OCI-LY1 (cell line): ENCODE results near the gene LZTR1.
"Not testable (repeated sequence)": the region's sequence is repeated elsewhere in the genome, so short reads cannot be mapped to it uniquely, and the experiment has no call there.

Experiments used
- H2AFZ ChIP-seq: fragments of 200-600 bp; sonication (generic), shearing (Covaris generic); 2 replicates; pipeline ENCODE4 v1.6.0; 2014; ENCODE audit warnings: antibody characterized with exemption, mild to moderate bottlenecking, low read length
- H3F3A ChIP-seq: fragments of 200-600 bp; sonication (generic), shearing (Covaris generic); 2 replicates; pipeline ENCODE4 v1.6.0; 2014; ENCODE audit warnings: mild to moderate bottlenecking, antibody characterized with exemption, low read length, moderate library complexity; ENCODE audit not compliant: insufficient read depth
- H3K27ac ChIP-seq: fragments of 200-600 bp; sonication (generic); 2 replicates; pipeline ENCODE4 v1.5.1; 2014; ENCODE audit warnings: low read length, mixed run types, mild to moderate bottlenecking, low read depth; ENCODE audit not compliant: poor library complexity, severe bottlenecking
- H3K27me3 ChIP-seq: fragments of 200-600 bp; sonication (generic); 2 replicates; pipeline ENCODE4 v1.6.0; 2014; ENCODE audit warnings: antibody characterized with exemption, mild to moderate bottlenecking, low read length, moderate library complexity; ENCODE audit not compliant: insufficient read depth
- H3K36me3 ChIP-seq: fragments of 200-600 bp; sonication (generic); 2 replicates; pipeline ENCODE4 v1.6.1; 2014; ENCODE audit warnings: mild to moderate bottlenecking, antibody characterized with exemption, low read length, moderate library complexity, mixed read lengths; ENCODE audit not compliant: insufficient read depth
- H3K4me1 ChIP-seq: fragments of 200-600 bp; sonication (generic); 2 replicates; pipeline ENCODE4 v1.5.1; 2014; ENCODE audit warnings: mild to moderate bottlenecking, low read length, moderate library complexity; ENCODE audit not compliant: insufficient read depth, severe bottlenecking
- H3K4me2 ChIP-seq: fragments of 200-600 bp; sonication (generic), shearing (Covaris generic); 2 replicates; pipeline ENCODE4 v1.6.1; 2014; ENCODE audit warnings: low read length
- H3K4me3 ChIP-seq: fragments of 200-600 bp; sonication (generic); 2 replicates; pipeline ENCODE4 v1.5.1; 2014; ENCODE audit warnings: low read length, low read depth, mild to moderate bottlenecking, mixed read lengths; ENCODE audit not compliant: poor library complexity, severe bottlenecking
- H3K79me2 ChIP-seq: fragments of 200-600 bp; shearing (Covaris generic); 2 replicates; pipeline ENCODE4 v1.6.1; 2016; ENCODE audit warnings: mixed run types, low read length, mixed read lengths; ENCODE audit not compliant: insufficient read depth
- H3K9ac ChIP-seq: fragments of 200-600 bp; sonication (generic), shearing (Covaris generic); 2 replicates; pipeline ENCODE4 v1.6.1; 2014; ENCODE audit warnings: mild to moderate bottlenecking, low read length, mixed read lengths
- H3K9me2 ChIP-seq: fragments of 200-600 bp; sonication (generic), shearing (Covaris generic); 2 replicates; pipeline ENCODE4 v1.6.1; 2014; ENCODE audit warnings: low read depth, mild to moderate bottlenecking, low read length, mixed read lengths
- H3K9me3 ChIP-seq: fragments of 200-600 bp; shearing (Covaris generic); 2 replicates; pipeline ENCODE4 v1.6.1; 2014; ENCODE audit warnings: low read length, mixed read lengths
- H4K20me1 ChIP-seq: fragments of 200-600 bp; sonication (generic), shearing (Covaris generic); 2 replicates; pipeline ENCODE4 v1.6.0; 2016; ENCODE audit warnings: mild to moderate bottlenecking, low read length; ENCODE audit not compliant: insufficient read depth
- EZH2 ChIP-seq: fragments of 200-600 bp; sonication (generic), shearing (Covaris generic); IDR thresholded peaks from 2 replicates; pipeline ENCODE4 v1.8.0; 2017; ENCODE audit warnings: borderline replicate concordance, mixed run types, mild to moderate bottlenecking, antibody characterized with exemption, low read length, moderate library complexity, mixed read lengths
- TF ChIP-seq, protein P1 (sequence below): fragments of 200-600 bp; sonication (generic), shearing (Covaris generic); IDR thresholded peaks from 2 replicates; pipeline ENCODE4 v1.5.1; 2017; ENCODE audit warnings: mild to moderate bottlenecking, antibody characterized with exemption, low read length, moderate library complexity, mixed read lengths

Gene LZTR1

GRCh38 chr22:20940186-20940651, 41.9 kb upstream of the LZTR1 start:
- H3K4me3 ChIP-seq: no peak overlapping the region
- no peak overlapping the region for H3K27ac ChIP-seq
- no peaks in the 10 kb centered on the region for H3K27me3 ChIP-seq
- TF ChIP-seq, protein P1, sequence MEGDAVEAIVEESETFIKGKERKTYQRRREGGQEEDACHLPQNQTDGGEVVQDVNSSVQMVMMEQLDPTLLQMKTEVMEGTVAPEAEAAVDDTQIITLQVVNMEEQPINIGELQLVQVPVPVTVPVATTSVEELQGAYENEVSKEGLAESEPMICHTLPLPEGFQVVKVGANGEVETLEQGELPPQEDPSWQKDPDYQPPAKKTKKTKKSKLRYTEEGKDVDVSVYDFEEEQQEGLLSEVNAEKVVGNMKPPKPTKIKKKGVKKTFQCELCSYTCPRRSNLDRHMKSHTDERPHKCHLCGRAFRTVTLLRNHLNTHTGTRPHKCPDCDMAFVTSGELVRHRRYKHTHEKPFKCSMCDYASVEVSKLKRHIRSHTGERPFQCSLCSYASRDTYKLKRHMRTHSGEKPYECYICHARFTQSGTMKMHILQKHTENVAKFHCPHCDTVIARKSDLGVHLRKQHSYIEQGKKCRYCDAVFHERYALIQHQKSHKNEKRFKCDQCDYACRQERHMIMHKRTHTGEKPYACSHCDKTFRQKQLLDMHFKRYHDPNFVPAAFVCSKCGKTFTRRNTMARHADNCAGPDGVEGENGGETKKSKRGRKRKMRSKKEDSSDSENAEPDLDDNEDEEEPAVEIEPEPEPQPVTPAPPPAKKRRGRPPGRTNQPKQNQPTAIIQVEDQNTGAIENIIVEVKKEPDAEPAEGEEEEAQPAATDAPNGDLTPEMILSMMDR: no peak
- TF ChIP-seq EZH2: no peak
- peaks cover 6% of the 10 kb centered on the region; the same call in 1 of the 2 replicates for H4K20me1 ChIP-seq
- H3K9me2 ChIP-seq: no peaks in the 10 kb centered on the region
- peaks cover 23% of the 10 kb centered on the region for H3K4me1 ChIP-seq
- peaks cover 61% of the 10 kb centered on the region for H3K36me3 ChIP-seq
- H3F3A ChIP-seq: no peaks in the 10 kb centered on the region
- H3K4me2 ChIP-seq: no peak overlapping the region
- H3K9ac ChIP-seq: no peak overlapping the region
- no peaks in the 10 kb centered on the region for H3K9me3 ChIP-seq
- H2AFZ ChIP-seq: no peak overlapping the region
- peaks cover 96% of the 10 kb centered on the region for H3K79me2 ChIP-seq

DNA sequence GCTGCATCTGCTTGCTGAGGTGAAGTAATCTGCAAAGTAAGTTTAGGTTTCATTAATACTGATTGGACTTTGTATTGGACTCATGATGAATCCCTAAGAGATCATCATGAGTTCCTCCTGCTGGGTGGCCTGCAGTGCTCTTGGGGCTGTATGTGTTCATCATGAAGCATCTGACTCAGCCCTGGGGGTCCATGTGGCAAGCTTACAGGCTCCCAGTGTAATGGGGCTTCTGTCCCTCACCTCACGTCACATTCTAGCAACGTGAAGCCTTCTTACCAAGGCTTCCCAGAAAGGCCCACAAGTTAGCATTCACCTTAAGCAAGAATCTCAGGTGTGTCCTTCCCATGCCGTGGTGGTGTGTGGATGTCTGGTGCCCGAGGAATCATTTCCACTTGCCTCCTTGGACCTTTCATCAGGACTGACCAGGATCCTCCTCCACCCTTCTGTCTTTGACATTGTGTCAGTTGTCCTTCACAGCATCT, 41.2 kb upstream of the LZTR1 start:
- no peak overlapping the region for H3K9ac ChIP-seq
- peaks cover 6% of the 10 kb centered on the region; the same call in 1 of the 2 replicates for H4K20me1 ChIP-seq
- peaks cover 96% of the 10 kb centered on the region for H3K79me2 ChIP-seq
- H3K4me3 ChIP-seq: no peak overlapping the region
- H3K4me1 ChIP-seq: peaks cover 27% of the 10 kb centered on the region
- H3F3A ChIP-seq: no peaks in the 10 kb centered on the region
- H2AFZ ChIP-seq: no peak overlapping the region
- H3K36me3 ChIP-seq: peaks cover 63% of the 10 kb centered on the region
- H3K9me2 ChIP-seq: no peaks in the 10 kb centered on the region
- H3K9me3 ChIP-seq: no peaks in the 10 kb centered on the region
- TF ChIP-seq, protein P1: no peak
- TF ChIP-seq EZH2: no peak
- no peak overlapping the region for H3K4me2 ChIP-seq
- H3K27ac ChIP-seq: no peak overlapping the region
- no peaks in the 10 kb centered on the region for H3K27me3 ChIP-seq

- peaks cover 62% of the 10 kb centered on the region; the same call in 1 of the 2 replicates for H3K36me3 ChIP-seq
- not testable (repeated sequence) for H3K9ac ChIP-seq, H3K9me3 ChIP-seq, H3K9me2 ChIP-seq, H2AFZ ChIP-seq, H3F3A ChIP-seq, H3K4me3 ChIP-seq, H3K27me3 ChIP-seq, H3K27ac ChIP-seq, H4K20me1 ChIP-seq, H3K4me2 ChIP-seq
- peaks cover 17% of the 10 kb centered on the region for H3K4me1 ChIP-seq
- H3K79me2 ChIP-seq: peaks cover 97% of the 10 kb centered on the region
Observed at GRCh38 chr22:20942203-20942902, 39.7 kb upstream of the LZTR1 start.
